GM12878 (cell line): Measurements from ENCODE around the gene GARRE1.
"Not testable (repeated sequence)": the region's sequence is repeated elsewhere in the genome, so short reads cannot be mapped to it uniquely, and the experiment has no call there.

ENCODE experiments used
- ATF7 ChIP-seq: fragments of 450-650 bp; IDR thresholded peaks from 2 replicates; pipeline ENCODE4 v1.6.1; 2016; ENCODE audit warnings: low read depth, mild to moderate bottlenecking
- CEBPB ChIP-seq, 2 experiments: fragments of 150-350 bp in 1 of 2; IDR thresholded peaks; 2 replicates each; pipeline ENCODE4 v1.6.1; 2012 to 2014; ENCODE audit warnings: low read depth in 2 of 2, low read length in 2 of 2, borderline replicate concordance in 1 of 2, inconsistent platforms in 1 of 2
- CREB1 ChIP-seq: IDR thresholded peaks from 2 replicates; pipeline ENCODE4 v1.6.1; 2012; ENCODE audit warnings: low read depth, mild to moderate bottlenecking, inconsistent platforms
- NR2C2 ChIP-seq: IDR thresholded peaks from 2 replicates; pipeline ENCODE4 v1.6.1; 2011; ENCODE audit warnings: borderline replicate concordance, low read depth; ENCODE audit not compliant: control insufficient read depth, insufficient read length
- PAX5 ChIP-seq: IDR thresholded peaks from 2 replicates; pipeline ENCODE4 v1.6.1; 2011; ENCODE audit warnings: low read depth, low read length, borderline replicate concordance
- POLR2A ChIP-seq: IDR thresholded peaks from 2 replicates; pipeline ENCODE4 v1.6.1; 2011; ENCODE audit warnings: low read depth, mild to moderate bottlenecking, low read length
- POLR2AphosphoS5 ChIP-seq: IDR thresholded peaks from 2 replicates; pipeline ENCODE4 v1.6.1; 2011; ENCODE audit warnings: mild to moderate bottlenecking, low read length, inconsistent platforms
- RBBP5 ChIP-seq: fragments of 200-600 bp; sonication (generic); conservative IDR thresholded peaks from 2 replicates; pipeline ENCODE4 v1.6.1; 2016
- YBX1 ChIP-seq: fragments of 450-650 bp; IDR thresholded peaks from 2 replicates; pipeline ENCODE4 v1.6.1; 2016; ENCODE audit warnings: antibody characterized with exemption
- YY1 ChIP-seq: IDR thresholded peaks from 2 replicates; pipeline ENCODE4 v1.6.1; 2011; ENCODE audit warnings: low read depth, mild to moderate bottlenecking, low read length
- ZSCAN29 ChIP-seq: fragments of 450-650 bp; IDR thresholded peaks from 2 replicates; pipeline ENCODE4 v1.6.1; 2017; ENCODE audit warnings: mild to moderate bottlenecking, moderate library complexity
- TF ChIP-seq, protein P1 (sequence below), 3 experiments: IDR thresholded peaks in 2 of 3; conservative IDR thresholded peaks in 1 of 3; 2 replicates each; pipeline ENCODE4 v1.5.1; 2011; ENCODE audit warnings: low read depth in 3 of 3, low read length in 3 of 3, mild to moderate bottlenecking in 3 of 3, control low read depth in 2 of 3, moderate library complexity in 2 of 3, inconsistent platforms in 1 of 3, mixed read lengths in 1 of 3; ENCODE audit not compliant: control insufficient read depth in 2 of 3, insufficient read depth in 1 of 3; ENCODE audit errors: extremely low read depth in 1 of 3
- TF ChIP-seq, protein P2 (sequence below): fragments of 450-650 bp; IDR thresholded peaks from 2 replicates; pipeline ENCODE4 v1.6.1; 2017; ENCODE audit warnings: mild to moderate bottlenecking, moderate library complexity

DNA sequence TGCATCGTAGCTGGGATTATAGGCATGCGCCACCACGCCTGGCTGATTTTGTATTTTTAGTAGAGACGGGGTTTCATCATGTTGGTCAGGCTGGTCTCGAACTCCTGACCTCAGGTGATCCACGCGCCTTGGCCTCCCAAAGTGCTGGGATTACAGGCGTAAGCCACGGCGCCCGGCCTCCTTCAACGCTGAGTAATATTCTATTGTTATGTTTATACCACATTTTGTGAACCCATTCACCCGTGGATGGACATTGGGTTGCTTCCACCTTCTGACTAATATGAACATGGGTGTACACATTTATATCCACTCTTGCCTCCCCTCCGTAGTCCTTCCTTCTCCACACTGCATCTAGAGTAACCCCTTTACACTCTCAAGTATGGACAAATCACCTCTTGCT lies 1.2 kb upstream of the GARRE1 start:
- TF ChIP-seq ATF7; ZSCAN29; POLR2A; NR2C2; POLR2AphosphoS5; RBBP5; YY1; CEBPB (IDR thresholded peaks at IDR 0.05; ENCODE audit: borderline replicate concordance in 1 of 2, low read depth in 2 of 2, low read length in 2 of 2); YBX1; CREB1; PAX5: not testable (repeated sequence)
- TF ChIP-seq, protein P1, sequence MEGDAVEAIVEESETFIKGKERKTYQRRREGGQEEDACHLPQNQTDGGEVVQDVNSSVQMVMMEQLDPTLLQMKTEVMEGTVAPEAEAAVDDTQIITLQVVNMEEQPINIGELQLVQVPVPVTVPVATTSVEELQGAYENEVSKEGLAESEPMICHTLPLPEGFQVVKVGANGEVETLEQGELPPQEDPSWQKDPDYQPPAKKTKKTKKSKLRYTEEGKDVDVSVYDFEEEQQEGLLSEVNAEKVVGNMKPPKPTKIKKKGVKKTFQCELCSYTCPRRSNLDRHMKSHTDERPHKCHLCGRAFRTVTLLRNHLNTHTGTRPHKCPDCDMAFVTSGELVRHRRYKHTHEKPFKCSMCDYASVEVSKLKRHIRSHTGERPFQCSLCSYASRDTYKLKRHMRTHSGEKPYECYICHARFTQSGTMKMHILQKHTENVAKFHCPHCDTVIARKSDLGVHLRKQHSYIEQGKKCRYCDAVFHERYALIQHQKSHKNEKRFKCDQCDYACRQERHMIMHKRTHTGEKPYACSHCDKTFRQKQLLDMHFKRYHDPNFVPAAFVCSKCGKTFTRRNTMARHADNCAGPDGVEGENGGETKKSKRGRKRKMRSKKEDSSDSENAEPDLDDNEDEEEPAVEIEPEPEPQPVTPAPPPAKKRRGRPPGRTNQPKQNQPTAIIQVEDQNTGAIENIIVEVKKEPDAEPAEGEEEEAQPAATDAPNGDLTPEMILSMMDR (IDR thresholded peaks at IDR 0.05 in 2 of 3, conservative IDR thresholded peaks at IDR 0.05 in 1 of 3; ENCODE audit: control insufficient read depth in 2 of 3, extremely low read depth in 1 of 3, insufficient read depth in 1 of 3, low read depth in 3 of 3, low read length in 3 of 3) = not testable (repeated sequence)
- TF ChIP-seq, protein P2, sequence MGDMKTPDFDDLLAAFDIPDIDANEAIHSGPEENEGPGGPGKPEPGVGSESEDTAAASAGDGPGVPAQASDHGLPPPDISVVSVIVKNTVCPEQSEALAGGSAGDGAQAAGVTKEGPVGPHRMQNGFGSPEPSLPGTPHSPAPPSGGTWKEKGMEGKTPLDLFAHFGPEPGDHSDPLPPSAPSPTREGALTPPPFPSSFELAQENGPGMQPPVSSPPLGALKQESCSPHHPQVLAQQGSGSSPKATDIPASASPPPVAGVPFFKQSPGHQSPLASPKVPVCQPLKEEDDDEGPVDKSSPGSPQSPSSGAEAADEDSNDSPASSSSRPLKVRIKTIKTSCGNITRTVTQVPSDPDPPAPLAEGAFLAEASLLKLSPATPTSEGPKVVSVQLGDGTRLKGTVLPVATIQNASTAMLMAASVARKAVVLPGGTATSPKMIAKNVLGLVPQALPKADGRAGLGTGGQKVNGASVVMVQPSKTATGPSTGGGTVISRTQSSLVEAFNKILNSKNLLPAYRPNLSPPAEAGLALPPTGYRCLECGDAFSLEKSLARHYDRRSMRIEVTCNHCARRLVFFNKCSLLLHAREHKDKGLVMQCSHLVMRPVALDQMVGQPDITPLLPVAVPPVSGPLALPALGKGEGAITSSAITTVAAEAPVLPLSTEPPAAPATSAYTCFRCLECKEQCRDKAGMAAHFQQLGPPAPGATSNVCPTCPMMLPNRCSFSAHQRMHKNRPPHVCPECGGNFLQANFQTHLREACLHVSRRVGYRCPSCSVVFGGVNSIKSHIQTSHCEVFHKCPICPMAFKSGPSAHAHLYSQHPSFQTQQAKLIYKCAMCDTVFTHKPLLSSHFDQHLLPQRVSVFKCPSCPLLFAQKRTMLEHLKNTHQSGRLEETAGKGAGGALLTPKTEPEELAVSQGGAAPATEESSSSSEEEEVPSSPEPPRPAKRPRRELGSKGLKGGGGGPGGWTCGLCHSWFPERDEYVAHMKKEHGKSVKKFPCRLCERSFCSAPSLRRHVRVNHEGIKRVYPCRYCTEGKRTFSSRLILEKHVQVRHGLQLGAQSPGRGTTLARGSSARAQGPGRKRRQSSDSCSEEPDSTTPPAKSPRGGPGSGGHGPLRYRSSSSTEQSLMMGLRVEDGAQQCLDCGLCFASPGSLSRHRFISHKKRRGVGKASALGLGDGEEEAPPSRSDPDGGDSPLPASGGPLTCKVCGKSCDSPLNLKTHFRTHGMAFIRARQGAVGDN = not testable (repeated sequence)
